ENCODE measurements around the gene APLNR.

GRCh38 chr11:57251037-57251436, 14.0 kb upstream of the APLNR start:
- TF ChIP-seq MAX (IDR thresholded peaks at IDR 0.05) (no peak), RAD21 (IDR thresholded peaks at IDR 0.05; ENCODE audit: low read depth) (no peak), EGR1 (IDR thresholded peaks at IDR 0.05) (no peak), CEBPB (IDR thresholded peaks at IDR 0.05) (no peak), TAF1 (IDR thresholded peaks at IDR 0.05; ENCODE audit: low read depth) (no peak), FOXM1 (IDR thresholded peaks at IDR 0.05; ENCODE audit: borderline replicate concordance, low read depth) (no peak), CREB1 (IDR thresholded peaks at IDR 0.05; ENCODE audit: low read depth) (no peak)

All from Ishikawa (cell line).